ENCODE measurements around the gene EIF5A2. TPM values are rescaled to one million over a fixed set of nuclear protein-coding genes. Genes with fewer than 3 reads are reported as not detected.
"Not testable (repeated sequence)": the region's sequence is repeated elsewhere in the genome, so short reads cannot be mapped to it uniquely, and the experiment has no call there.

Gene EIF5A2
- total and polyA plus RNA-seq, 4 donors: 1.6 to 2.4 (median 1.9) TPM

GRCh38 chr3:170889630-170890029, 18.8 kb downstream of the EIF5A2 start:
- H3K27me3 ChIP-seq (ENCODE audit: control insufficient read depth in 4 of 4, insufficient read depth in 4 of 4, low read length in 3 of 4): no peaks in the 10 kb centered on the region
- no peak overlapping the region for H3K4me3 ChIP-seq (ENCODE audit: low read depth in 1 of 3, low read length in 3 of 3)
- no peaks in the 10 kb centered on the region for H3K9me3 ChIP-seq (ENCODE audit: control insufficient read depth in 4 of 4, low read length in 3 of 4)
- H3K9ac ChIP-seq (ENCODE audit: low read depth in 1 of 2, low read length in 2 of 2): no peak overlapping the region
- no peak overlapping the region for H3K27ac ChIP-seq (ENCODE audit: low read depth in 1 of 2, low read length in 2 of 2)
- 85% methylated on average over 1 of the region's 1 CpG for WGBS
- no peak for DNase-seq (ENCODE audit: low spot score)
- H3K36me3 ChIP-seq (ENCODE audit: control insufficient read depth in 4 of 4, insufficient read depth in 3 of 4, low read depth in 1 of 4, low read length in 3 of 4): no peaks in the 10 kb centered on the region
- TF ChIP-seq RAD21 (IDR thresholded peaks at IDR 0.05): no peak
- TF ChIP-seq, protein P1, sequence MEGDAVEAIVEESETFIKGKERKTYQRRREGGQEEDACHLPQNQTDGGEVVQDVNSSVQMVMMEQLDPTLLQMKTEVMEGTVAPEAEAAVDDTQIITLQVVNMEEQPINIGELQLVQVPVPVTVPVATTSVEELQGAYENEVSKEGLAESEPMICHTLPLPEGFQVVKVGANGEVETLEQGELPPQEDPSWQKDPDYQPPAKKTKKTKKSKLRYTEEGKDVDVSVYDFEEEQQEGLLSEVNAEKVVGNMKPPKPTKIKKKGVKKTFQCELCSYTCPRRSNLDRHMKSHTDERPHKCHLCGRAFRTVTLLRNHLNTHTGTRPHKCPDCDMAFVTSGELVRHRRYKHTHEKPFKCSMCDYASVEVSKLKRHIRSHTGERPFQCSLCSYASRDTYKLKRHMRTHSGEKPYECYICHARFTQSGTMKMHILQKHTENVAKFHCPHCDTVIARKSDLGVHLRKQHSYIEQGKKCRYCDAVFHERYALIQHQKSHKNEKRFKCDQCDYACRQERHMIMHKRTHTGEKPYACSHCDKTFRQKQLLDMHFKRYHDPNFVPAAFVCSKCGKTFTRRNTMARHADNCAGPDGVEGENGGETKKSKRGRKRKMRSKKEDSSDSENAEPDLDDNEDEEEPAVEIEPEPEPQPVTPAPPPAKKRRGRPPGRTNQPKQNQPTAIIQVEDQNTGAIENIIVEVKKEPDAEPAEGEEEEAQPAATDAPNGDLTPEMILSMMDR (IDR thresholded peaks at IDR 0.05; ENCODE audit: low read depth, low read length, missing input control): no peak
- TF ChIP-seq, protein P2, sequence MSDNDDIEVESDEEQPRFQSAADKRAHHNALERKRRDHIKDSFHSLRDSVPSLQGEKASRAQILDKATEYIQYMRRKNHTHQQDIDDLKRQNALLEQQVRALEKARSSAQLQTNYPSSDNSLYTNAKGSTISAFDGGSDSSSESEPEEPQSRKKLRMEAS (IDR thresholded peaks at IDR 0.05): no peak
- TF ChIP-seq SP1 (IDR thresholded peaks at IDR 0.05): no peak
- TF ChIP-seq ATF3 (IDR thresholded peaks at IDR 0.05): no peak
- no peaks in the 10 kb centered on the region for H3K4me1 ChIP-seq (ENCODE audit: control insufficient read depth in 4 of 4, insufficient read depth in 4 of 4, low read length in 3 of 4)

GRCh38 chr3:170889132-170889531, 19.3 kb downstream of the EIF5A2 start:
- no peak overlapping the region for H3K27ac ChIP-seq (ENCODE audit: low read depth in 1 of 2, low read length in 2 of 2)
- DNase-seq (ENCODE audit: low spot score): no peak
- H3K36me3 ChIP-seq (ENCODE audit: control insufficient read depth in 4 of 4, insufficient read depth in 3 of 4, low read depth in 1 of 4, low read length in 3 of 4): no peaks in the 10 kb centered on the region
- H3K4me1 ChIP-seq (ENCODE audit: control insufficient read depth in 4 of 4, insufficient read depth in 4 of 4, low read length in 3 of 4): no peaks in the 10 kb centered on the region
- no peak for TF ChIP-seq HNF4A (conservative IDR thresholded peaks at IDR 0.05)
- TF ChIP-seq NR2F2 (IDR thresholded peaks at IDR 0.05): no peak
- TF ChIP-seq SP1 (IDR thresholded peaks at IDR 0.05): no peak
- TF ChIP-seq, protein P3, sequence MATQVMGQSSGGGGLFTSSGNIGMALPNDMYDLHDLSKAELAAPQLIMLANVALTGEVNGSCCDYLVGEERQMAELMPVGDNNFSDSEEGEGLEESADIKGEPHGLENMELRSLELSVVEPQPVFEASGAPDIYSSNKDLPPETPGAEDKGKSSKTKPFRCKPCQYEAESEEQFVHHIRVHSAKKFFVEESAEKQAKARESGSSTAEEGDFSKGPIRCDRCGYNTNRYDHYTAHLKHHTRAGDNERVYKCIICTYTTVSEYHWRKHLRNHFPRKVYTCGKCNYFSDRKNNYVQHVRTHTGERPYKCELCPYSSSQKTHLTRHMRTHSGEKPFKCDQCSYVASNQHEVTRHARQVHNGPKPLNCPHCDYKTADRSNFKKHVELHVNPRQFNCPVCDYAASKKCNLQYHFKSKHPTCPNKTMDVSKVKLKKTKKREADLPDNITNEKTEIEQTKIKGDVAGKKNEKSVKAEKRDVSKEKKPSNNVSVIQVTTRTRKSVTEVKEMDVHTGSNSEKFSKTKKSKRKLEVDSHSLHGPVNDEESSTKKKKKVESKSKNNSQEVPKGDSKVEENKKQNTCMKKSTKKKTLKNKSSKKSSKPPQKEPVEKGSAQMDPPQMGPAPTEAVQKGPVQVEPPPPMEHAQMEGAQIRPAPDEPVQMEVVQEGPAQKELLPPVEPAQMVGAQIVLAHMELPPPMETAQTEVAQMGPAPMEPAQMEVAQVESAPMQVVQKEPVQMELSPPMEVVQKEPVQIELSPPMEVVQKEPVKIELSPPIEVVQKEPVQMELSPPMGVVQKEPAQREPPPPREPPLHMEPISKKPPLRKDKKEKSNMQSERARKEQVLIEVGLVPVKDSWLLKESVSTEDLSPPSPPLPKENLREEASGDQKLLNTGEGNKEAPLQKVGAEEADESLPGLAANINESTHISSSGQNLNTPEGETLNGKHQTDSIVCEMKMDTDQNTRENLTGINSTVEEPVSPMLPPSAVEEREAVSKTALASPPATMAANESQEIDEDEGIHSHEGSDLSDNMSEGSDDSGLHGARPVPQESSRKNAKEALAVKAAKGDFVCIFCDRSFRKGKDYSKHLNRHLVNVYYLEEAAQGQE (IDR thresholded peaks at IDR 0.05): no peak
- no peak for TF ChIP-seq FOXA1 (IDR thresholded peaks at IDR 0.05)
- no peak for TF ChIP-seq YY1 (IDR thresholded peaks at IDR 0.05)
- no peak for TF ChIP-seq FOXA2 (IDR thresholded peaks at IDR 0.05)
- H3K9ac ChIP-seq (ENCODE audit: low read depth in 1 of 2, low read length in 2 of 2): no peak overlapping the region
- H3K27me3 ChIP-seq (ENCODE audit: control insufficient read depth in 4 of 4, insufficient read depth in 4 of 4, low read length in 3 of 4): no peaks in the 10 kb centered on the region
- H3K4me3 ChIP-seq (ENCODE audit: low read depth in 1 of 3, low read length in 3 of 3): no peak overlapping the region
- no peaks in the 10 kb centered on the region for H3K9me3 ChIP-seq (ENCODE audit: control insufficient read depth in 4 of 4, low read length in 3 of 4)

- H3K4me1 ChIP-seq (ENCODE audit: control insufficient read depth in 4 of 4, insufficient read depth in 4 of 4, low read length in 3 of 4); H3K9ac ChIP-seq (ENCODE audit: low read depth in 1 of 2, low read length in 2 of 2); H3K4me3 ChIP-seq (ENCODE audit: low read depth in 1 of 3, low read length in 3 of 3); DNase-seq (ENCODE audit: low spot score); H3K27me3 ChIP-seq (ENCODE audit: control insufficient read depth in 4 of 4, insufficient read depth in 4 of 4, low read length in 3 of 4); H3K9me3 ChIP-seq (ENCODE audit: control insufficient read depth in 4 of 4, low read length in 3 of 4); H3K27ac ChIP-seq (ENCODE audit: low read depth in 1 of 2, low read length in 2 of 2); H3K36me3 ChIP-seq (ENCODE audit: control insufficient read depth in 4 of 4, insufficient read depth in 3 of 4, low read depth in 1 of 4, low read length in 3 of 4): not testable (repeated sequence)
- WGBS: 92% methylated on average over 20 of the region's 24 CpGs
Observed at GRCh38 chr3:170884109-170884930, 24.1 kb downstream of the EIF5A2 start.

DNA sequence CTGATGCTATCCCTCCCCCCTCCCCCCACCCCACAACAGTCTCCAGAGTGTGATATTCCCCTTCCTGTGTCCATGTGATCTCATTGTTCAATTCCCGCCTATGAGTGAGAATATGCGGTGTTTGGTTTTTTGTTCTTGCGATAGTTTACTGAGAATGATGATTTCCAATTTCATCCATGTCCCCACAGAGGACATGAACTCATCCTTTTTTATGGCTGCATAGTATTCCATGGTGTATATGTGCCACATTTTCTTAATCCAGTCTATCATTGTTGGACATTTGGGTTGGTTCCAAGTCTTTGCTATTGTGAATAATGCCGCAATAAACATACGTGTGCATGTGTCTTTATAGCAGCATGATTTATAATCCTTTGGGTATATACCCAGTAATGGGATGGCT, 29.7 kb downstream of the EIF5A2 start:
- not testable (repeated sequence) for H3K4me1 ChIP-seq (ENCODE audit: control insufficient read depth in 4 of 4, insufficient read depth in 4 of 4, low read length in 3 of 4); H3K36me3 ChIP-seq (ENCODE audit: control insufficient read depth in 4 of 4, insufficient read depth in 3 of 4, low read depth in 1 of 4, low read length in 3 of 4); H3K9ac ChIP-seq (ENCODE audit: low read depth in 1 of 2, low read length in 2 of 2); H3K27me3 ChIP-seq (ENCODE audit: control insufficient read depth in 4 of 4, insufficient read depth in 4 of 4, low read length in 3 of 4); H3K4me3 ChIP-seq (ENCODE audit: low read depth in 1 of 3, low read length in 3 of 3); DNase-seq (ENCODE audit: low spot score); H3K27ac ChIP-seq (ENCODE audit: low read depth in 1 of 2, low read length in 2 of 2); H3K9me3 ChIP-seq (ENCODE audit: control insufficient read depth in 4 of 4, low read length in 3 of 4)
- whole genome bisulfite sequencing: 83% methylated on average over 3 of the region's 5 CpGs

DNA sequence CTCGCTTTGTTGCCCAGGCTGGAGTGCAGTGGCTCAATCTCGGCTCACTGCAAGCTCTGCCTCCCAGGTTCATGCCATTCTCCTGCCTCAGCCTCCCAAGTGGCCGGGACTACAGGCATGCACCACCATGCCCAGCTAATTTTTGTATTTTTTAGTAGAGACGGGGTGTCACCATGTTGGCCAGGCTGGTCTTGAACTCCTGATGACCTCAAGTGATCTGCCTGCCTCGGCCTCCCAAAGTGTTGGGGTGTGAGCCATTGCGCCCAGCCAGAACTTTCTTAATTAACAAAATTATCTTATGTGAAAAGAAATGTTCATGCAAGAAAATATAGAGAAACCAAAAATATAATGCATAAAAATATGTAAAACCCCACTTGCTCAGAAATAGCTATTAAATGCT, 31.1 kb downstream of the EIF5A2 start:
- not testable (repeated sequence) for DNase-seq (ENCODE audit: low spot score); H3K36me3 ChIP-seq (ENCODE audit: control insufficient read depth in 4 of 4, insufficient read depth in 3 of 4, low read depth in 1 of 4, low read length in 3 of 4); H3K4me3 ChIP-seq (ENCODE audit: low read depth in 1 of 3, low read length in 3 of 3); H3K27ac ChIP-seq (ENCODE audit: low read depth in 1 of 2, low read length in 2 of 2); H3K4me1 ChIP-seq (ENCODE audit: control insufficient read depth in 4 of 4, insufficient read depth in 4 of 4, low read length in 3 of 4); H3K9me3 ChIP-seq (ENCODE audit: control insufficient read depth in 4 of 4, low read length in 3 of 4); H3K27me3 ChIP-seq (ENCODE audit: control insufficient read depth in 4 of 4, insufficient read depth in 4 of 4, low read length in 3 of 4); H3K9ac ChIP-seq (ENCODE audit: low read depth in 1 of 2, low read length in 2 of 2)
- WGBS: 93% methylated on average over 6 of the region's 6 CpGs

Data from liver (tissue), 9 donors.